GM21526 (cell line): Measurements from ENCODE around the gene PRDX2.
"Not testable (repeated sequence)": the region's sequence is repeated elsewhere in the genome, so short reads cannot be mapped to it uniquely, and the experiment has no call there.

Experiments
- ATAC-seq: cut with Tn5 transposase; IDR thresholded peaks from one replicate; pipeline ENCODE4 v1.9.1; 2021; ENCODE audit warnings: moderate library complexity; ENCODE audit not compliant: unreplicated experiment, low FRiP score

Gene PRDX2

GRCh38 chr19:12801466-12802266 lies at the start of gene PRDX2, which contains the start of gene THSD8:
PRDX2 (minus strand) TSS chr19:12801800; CDS start chr19:12801261, 539 bp downstream.
THSD8 (plus strand) TSS chr19:12802069; CDS start chr19:12802072, 3 bp downstream.
- no peak for ATAC-seq

GRCh38 chr19:12847159-12848139 lies 45.8 kb upstream of the PRDX2 start:
- ATAC-seq = no peak

GRCh38 chr19:12846613-12847012 lies 45.0 kb upstream of the PRDX2 start:
- not testable (repeated sequence) for ATAC-seq

- ATAC-seq = no peak
Measured at GRCh38 chr19:12843999-12844732, 42.6 kb upstream of the PRDX2 start.

GRCh38 chr19:12843328-12843727 lies 41.7 kb upstream of the PRDX2 start:
- ATAC-seq = no peak

- ATAC-seq = no peak
Measured at GRCh38 chr19:12842511-12842910, 40.9 kb upstream of the PRDX2 start.

GRCh38 chr19:12841094-12841493 lies 39.5 kb upstream of the PRDX2 start:
- no peak for ATAC-seq

GRCh38 chr19:12840091-12841079 lies 38.8 kb upstream of the PRDX2 start:
- ATAC-seq = no peak

GRCh38 chr19:12838886-12839756 lies 37.5 kb upstream of the PRDX2 start:
- no peak for ATAC-seq

- ATAC-seq = no peak
Measured at GRCh38 chr19:12838182-12838885, 36.7 kb upstream of the PRDX2 start, which contains the start of gene MAST1. MAST1 (plus strand) TSS chr19:12838515; CDS start chr19:12838573, 58 bp downstream.

GRCh38 chr19:12837225-12837624 lies 35.6 kb upstream of the PRDX2 start:
- ATAC-seq = no peak

GRCh38 chr19:12836529-12836863 lies 34.9 kb upstream of the PRDX2 start:
- ATAC-seq = no peak

- ATAC-seq = no peak
Measured at GRCh38 chr19:12834976-12835757, 33.6 kb upstream of the PRDX2 start.

GRCh38 chr19:12834566-12834943 lies 33.0 kb upstream of the PRDX2 start, which contains the start of gene RTBDN:
RTBDN (minus strand) TSS chr19:12834579; CDS start chr19:12829979, 4,600 bp downstream.
- ATAC-seq = no peak

- no peak for ATAC-seq
Measured at GRCh38 chr19:12833738-12834565, 32.4 kb upstream of the PRDX2 start.

- no peak for ATAC-seq
Measured at GRCh38 chr19:12833418-12833737, 31.8 kb upstream of the PRDX2 start.
